ENCODE measurements around the gene OR6K6. TPM values are rescaled to one million over a fixed set of nuclear protein-coding genes. Genes with fewer than 3 reads are reported as not detected.

The OR6K6 gene
- total RNA-seq, 1 experiment from 2014 or later, result not detected

DNA sequence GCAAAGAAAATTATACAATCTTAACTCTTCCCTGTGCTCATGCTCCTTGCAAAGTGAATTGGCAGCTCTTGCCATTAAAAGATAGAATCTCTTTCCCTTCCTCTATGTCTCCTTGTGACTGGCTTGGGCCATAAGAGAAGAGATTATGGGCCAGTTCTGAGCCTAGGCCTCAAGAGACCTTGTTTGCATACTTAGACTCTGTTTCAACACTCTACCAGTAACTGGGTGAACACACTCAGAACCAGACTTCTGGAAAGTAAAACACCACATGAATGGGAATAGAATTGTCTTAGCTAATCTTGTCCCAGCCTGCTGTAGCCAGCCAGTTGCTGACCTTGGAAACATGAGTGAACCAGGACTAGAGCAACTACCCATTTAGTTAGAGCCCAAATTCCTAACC is 18.7 kb upstream of the OR6K6 start:
- POLR2A ChIA-PET (ENCODE audit: low non-redundant PET), result no interaction called here
- H3K27me3 ChIP-seq (replicated peaks; ENCODE audit: insufficient read depth, low read depth, low read length, poor library complexity), result peaks cover 26% of the 10 kb centered on the region
- CTCF ChIA-PET, result no interaction called here
- no peaks in the 10 kb centered on the region for H3K9me3 ChIP-seq (ENCODE audit: low read depth, low read length, poor library complexity, severe bottlenecking)
- H3K36me3 ChIP-seq (ENCODE audit: insufficient read depth, low read length, poor library complexity, severe bottlenecking), result no peaks in the 10 kb centered on the region
- TF ChIP-seq EZH2 (IDR thresholded peaks at IDR 0.05; ENCODE audit: borderline replicate concordance, low read depth, low read length, poor library complexity, severe bottlenecking), result no peak
- TF ChIP-seq, protein P1, sequence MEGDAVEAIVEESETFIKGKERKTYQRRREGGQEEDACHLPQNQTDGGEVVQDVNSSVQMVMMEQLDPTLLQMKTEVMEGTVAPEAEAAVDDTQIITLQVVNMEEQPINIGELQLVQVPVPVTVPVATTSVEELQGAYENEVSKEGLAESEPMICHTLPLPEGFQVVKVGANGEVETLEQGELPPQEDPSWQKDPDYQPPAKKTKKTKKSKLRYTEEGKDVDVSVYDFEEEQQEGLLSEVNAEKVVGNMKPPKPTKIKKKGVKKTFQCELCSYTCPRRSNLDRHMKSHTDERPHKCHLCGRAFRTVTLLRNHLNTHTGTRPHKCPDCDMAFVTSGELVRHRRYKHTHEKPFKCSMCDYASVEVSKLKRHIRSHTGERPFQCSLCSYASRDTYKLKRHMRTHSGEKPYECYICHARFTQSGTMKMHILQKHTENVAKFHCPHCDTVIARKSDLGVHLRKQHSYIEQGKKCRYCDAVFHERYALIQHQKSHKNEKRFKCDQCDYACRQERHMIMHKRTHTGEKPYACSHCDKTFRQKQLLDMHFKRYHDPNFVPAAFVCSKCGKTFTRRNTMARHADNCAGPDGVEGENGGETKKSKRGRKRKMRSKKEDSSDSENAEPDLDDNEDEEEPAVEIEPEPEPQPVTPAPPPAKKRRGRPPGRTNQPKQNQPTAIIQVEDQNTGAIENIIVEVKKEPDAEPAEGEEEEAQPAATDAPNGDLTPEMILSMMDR (conservative IDR thresholded peaks at IDR 0.05; ENCODE audit: low read depth, low read length), result no peak
- H3K4me3 ChIP-seq (ENCODE audit: low read depth, low read length, poor library complexity, severe bottlenecking), result no peak overlapping the region
- no TSS peak for BruUV-seq (replicated peaks)
- no peak overlapping the region for H3K27ac ChIP-seq (ENCODE audit: low read depth, low read length, poor library complexity, severe bottlenecking)
- no peaks in the 10 kb centered on the region for H3K4me1 ChIP-seq (ENCODE audit: insufficient read depth, low read length, poor library complexity, severe bottlenecking)
- intact Hi-C loops (cut with micrococcal nuclease; ENCODE audit: unreplicated experiment), result no loop called here
- DNase-seq (ENCODE audit: low spot score), result no peak

DNA sequence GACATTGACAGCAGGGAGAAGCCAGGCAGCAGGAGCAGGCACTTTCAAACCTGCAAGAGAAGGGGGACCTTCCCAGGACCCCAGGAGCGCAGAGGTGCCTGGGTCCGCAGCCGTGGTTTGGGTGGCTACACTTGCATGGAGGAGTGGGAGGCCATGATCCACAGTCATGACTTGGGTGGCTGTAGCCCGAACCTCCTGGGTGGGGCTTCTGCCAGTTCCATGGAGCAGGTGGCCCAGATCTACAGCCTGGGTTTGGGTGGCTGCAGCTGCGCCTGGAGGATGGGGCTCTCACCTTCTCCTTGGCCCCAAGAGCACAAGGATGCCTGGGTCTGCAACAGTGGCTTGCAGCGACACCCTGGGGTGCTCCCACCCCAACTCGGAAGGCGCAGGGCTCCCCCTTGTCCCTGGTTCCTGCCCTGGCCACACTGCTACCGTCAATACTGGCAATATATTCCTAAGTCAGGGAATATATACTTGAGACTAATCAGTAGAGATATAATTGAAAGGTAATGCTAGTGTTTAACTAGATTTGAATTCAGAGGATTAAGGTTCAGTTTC is 2.3 kb upstream of the OR6K6 start:
- Histone ChIP-seq H3K36me3 (ENCODE audit: insufficient read depth, low read length, poor library complexity, severe bottlenecking) (no peaks in the 10 kb centered on the region), H3K27me3 (replicated peaks; ENCODE audit: insufficient read depth, low read depth, low read length, poor library complexity) (peaks cover 7% of the 10 kb centered on the region), H3K27ac (ENCODE audit: low read depth, low read length, poor library complexity, severe bottlenecking) (no peak overlapping the region), H3K4me3 (ENCODE audit: low read depth, low read length, poor library complexity, severe bottlenecking) (no peak overlapping the region), H3K4me1 (ENCODE audit: insufficient read depth, low read length, poor library complexity, severe bottlenecking) (no peaks in the 10 kb centered on the region), H3K9me3 (ENCODE audit: low read depth, low read length, poor library complexity, severe bottlenecking) (no peaks in the 10 kb centered on the region)
- BruUV-seq (replicated peaks), result no TSS peak
- POLR2A ChIA-PET (ENCODE audit: low non-redundant PET), result no interaction called here
- CTCF ChIA-PET, result no interaction called here
- no peak for TF ChIP-seq EZH2 (IDR thresholded peaks at IDR 0.05; ENCODE audit: borderline replicate concordance, low read depth, low read length, poor library complexity, severe bottlenecking)
- TF ChIP-seq, protein P1 (conservative IDR thresholded peaks at IDR 0.05; ENCODE audit: low read depth, low read length), result no peak
- no peak for DNase-seq (ENCODE audit: low spot score)
- intact Hi-C loops (cut with micrococcal nuclease; ENCODE audit: unreplicated experiment), result no loop called here

DNA sequence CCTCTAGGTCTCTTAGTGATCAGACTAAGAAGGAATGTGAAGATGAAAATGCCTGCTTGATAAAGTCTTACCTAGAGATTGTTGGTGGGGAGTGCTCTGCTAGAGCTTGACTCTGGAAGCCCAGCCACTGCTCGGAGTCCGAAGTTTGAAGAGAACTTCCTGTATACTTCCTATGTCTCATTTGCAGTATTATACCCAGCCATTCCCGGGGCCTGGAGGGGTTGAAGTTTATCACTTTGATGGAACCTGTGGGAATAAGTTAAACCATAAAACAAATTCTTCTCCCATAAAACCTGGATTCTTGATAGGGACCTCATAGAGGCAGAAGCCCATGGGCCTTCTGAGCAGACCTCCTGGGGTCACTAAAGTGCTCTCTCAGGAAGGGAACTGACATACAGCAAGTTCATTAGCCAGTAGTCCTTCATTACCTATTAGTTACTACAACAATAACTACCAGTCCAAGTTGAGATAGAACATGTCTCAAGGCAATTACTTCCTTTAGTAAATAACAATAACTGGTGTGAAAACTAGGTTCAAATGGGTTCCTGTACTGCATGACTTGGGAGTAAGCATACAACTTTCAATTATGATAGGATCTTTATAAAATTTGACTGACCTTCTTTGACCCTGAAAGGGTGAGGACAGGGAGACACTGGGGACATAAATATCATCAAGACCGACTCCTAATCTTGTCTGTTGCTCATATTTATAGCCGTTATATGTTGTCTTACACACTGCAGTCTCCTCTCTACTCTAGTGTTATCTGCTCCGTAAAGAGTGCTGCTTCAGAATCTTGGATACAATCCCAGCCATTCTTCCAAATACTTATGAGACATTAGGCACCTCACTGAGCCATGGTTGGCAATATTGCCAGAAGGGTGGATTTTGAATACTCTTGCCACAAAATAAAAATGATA is 17.7 kb downstream of the OR6K6 start, which contains the start of gene OR6N1:
Gene OR6N1, minus strand, starts transcription at position 246 of the 917 bp plus-strand sequence. CDS start 5,513 bp downstream, outside the sequence.
- no peaks in the 10 kb centered on the region for H3K9me3 ChIP-seq (ENCODE audit: low read depth, low read length, poor library complexity, severe bottlenecking)
- CTCF ChIA-PET, result no interaction called here
- TF ChIP-seq EZH2 (IDR thresholded peaks at IDR 0.05; ENCODE audit: borderline replicate concordance, low read depth, low read length, poor library complexity, severe bottlenecking), result no peak
- TF ChIP-seq, protein P1 (conservative IDR thresholded peaks at IDR 0.05; ENCODE audit: low read depth, low read length), result no peak
- POLR2A ChIA-PET (ENCODE audit: low non-redundant PET), result no interaction called here
- H3K27ac ChIP-seq (ENCODE audit: low read depth, low read length, poor library complexity, severe bottlenecking), result no peak within 1 kb of the TSS
- H3K27me3 ChIP-seq (replicated peaks; ENCODE audit: insufficient read depth, low read depth, low read length, poor library complexity), result peaks cover 7% of the 10 kb centered on the region
- no peak for DNase-seq (ENCODE audit: low spot score)
- BruUV-seq (replicated peaks), result no TSS peak
- no peaks in the 10 kb centered on the region for H3K36me3 ChIP-seq (ENCODE audit: insufficient read depth, low read length, poor library complexity, severe bottlenecking)
- no peak within 1 kb of the TSS for H3K4me3 ChIP-seq (ENCODE audit: low read depth, low read length, poor library complexity, severe bottlenecking)
- intact Hi-C loops (cut with micrococcal nuclease; ENCODE audit: unreplicated experiment), result no loop called here
- no peaks in the 10 kb centered on the region for H3K4me1 ChIP-seq (ENCODE audit: insufficient read depth, low read length, poor library complexity, severe bottlenecking)
